GM18520 (cell line): ENCODE measurements around the gene KCNB1.

Source experiments
- ATAC-seq: cut with Tn5 transposase; IDR thresholded peaks from one replicate; pipeline ENCODE4 v1.9.1; 2021; ENCODE audit not compliant: unreplicated experiment

The KCNB1 gene

DNA sequence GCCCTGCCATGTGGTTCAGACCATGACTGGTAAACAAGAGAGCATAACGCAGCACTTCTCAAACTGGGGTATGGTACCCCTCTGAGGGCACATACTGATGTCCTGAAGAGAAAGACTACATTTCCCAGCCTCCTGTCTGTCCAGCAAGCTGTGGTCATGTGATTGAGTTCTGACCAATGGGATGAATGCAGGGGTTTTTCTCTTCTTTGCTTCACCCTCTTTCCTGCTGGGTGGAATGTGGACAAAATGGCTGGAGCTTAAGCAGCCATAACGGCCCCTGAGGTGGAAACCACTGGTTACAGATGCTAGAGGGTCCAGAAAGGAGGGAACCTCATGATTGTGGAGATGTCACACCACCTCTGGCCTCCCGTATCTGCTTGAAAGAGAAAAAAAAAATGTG is 19.4 kb upstream of the KCNB1 start:
- no peak for ATAC-seq

DNA sequence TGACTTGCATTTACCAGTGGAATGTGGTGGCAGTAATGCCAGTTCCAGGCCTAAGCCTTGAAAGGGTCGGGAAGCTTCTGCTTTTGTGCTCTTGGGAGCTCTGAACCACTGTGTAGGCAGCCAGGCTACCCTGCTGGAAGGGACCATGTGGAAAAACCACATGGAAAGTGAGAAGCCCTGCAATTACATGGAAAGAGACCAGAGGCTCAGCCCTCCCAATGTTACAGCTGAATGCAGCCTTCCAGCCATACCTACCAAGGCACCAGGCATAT is 14.9 kb upstream of the KCNB1 start:
- no peak for ATAC-seq

DNA sequence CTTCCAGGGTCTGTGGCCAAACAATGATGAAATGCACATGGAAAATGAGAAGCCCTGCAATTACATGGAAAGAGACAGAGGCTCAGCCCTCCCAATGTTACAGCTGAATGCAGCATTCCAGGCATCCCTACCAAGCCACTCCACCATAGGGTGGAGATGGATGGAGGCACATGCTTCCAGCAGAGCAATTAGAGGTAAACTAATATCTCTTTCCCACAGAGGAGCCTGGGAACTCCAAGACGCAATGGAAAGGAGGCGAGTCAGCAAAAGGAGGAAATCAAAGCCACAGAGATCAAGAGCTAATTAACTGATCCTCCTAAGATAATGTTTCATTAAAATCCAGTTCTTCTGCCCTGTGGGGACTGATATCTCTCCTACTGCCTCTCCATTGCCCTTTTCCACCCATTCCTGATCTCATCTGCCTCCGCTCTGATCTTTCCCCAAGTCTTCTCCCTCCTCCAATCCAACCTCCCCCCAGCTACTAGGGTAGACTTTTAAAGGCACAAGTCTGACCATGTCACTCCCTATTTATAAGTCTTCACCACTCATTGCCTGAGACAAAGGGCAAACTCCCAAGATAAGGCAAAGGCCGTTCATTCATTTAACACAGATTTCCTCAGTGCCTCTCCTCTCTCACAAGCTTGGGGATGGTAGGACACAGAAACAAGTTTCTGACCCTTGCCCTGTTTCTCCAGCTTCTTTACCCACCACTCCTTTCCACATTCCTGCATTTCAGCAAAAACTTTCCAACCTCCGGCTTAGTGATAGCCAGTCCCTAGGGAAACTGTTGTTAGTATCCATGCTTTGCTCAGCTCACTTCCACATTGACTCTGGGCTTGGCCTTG is 14.3 kb upstream of the KCNB1 start:
- no peak for ATAC-seq

GRCh38 chr20:49496043-49496442 is 13.6 kb upstream of the KCNB1 start:
- ATAC-seq: no peak

DNA sequence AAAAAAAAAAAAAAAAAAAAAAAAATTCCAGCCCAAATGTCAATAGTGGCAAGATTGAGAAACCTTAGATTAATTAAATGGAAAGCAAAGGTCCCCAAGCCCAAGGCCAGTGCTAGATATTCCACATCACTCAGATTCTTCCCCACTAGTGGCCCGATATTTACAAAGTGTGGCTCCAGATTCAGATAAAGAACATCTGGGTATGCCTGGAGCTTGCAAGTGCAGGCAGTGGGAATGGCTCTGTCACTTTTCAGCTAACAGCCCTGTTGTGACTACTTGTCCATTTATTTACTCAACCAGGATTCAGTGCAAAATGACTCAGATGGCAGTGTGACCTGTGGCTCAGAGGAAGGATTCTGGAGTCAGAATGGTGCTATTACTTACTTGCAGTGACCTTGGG is 8.2 kb upstream of the KCNB1 start:
- no peak for ATAC-seq

GRCh38 chr20:49489688-49490087 is 7.2 kb upstream of the KCNB1 start:
- ATAC-seq: no peak

DNA sequence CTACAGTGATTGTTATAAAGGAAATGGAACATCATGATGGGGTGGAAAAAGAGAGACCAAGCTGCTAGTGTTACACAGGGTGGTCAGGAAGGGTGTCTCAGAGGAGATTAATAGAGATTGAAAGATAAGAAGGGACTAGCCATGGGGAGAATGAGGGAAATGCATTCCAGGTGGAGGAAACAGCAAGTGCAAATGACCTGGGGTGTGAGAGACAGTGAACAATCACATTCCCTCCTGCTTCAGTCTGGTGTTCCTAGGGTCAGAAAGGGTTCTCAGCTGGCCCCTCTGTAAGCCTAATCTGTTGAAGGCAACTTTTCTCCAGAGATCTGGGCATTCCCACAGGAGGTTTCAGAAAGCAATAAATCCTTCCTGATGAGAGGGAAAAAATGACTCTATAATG is 3.6 kb upstream of the KCNB1 start:
- ATAC-seq: no peak

DNA sequence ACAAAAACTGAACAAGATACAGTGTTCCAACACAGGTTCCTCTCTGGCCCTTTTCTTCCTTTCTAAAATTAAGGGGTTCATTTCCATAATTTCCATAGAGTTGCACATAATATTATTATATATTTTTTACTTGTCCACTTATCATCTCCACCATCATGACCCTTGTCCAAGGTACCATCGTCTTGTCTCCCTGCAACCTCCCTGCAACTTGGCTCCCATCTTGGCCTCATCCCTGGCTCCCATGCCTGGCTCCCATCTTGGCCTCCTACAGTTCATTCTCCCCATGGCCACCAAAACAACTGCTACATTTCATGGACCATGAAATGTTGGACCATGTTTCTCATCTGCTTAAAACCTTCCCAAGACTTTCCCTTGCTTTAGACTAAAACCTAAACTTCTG is 3.1 kb upstream of the KCNB1 start:
- no peak for ATAC-seq

- no peak for ATAC-seq
These were observed 2.0 kb upstream of the KCNB1 start for GRCh38 chr20:49484180-49485140.

DNA sequence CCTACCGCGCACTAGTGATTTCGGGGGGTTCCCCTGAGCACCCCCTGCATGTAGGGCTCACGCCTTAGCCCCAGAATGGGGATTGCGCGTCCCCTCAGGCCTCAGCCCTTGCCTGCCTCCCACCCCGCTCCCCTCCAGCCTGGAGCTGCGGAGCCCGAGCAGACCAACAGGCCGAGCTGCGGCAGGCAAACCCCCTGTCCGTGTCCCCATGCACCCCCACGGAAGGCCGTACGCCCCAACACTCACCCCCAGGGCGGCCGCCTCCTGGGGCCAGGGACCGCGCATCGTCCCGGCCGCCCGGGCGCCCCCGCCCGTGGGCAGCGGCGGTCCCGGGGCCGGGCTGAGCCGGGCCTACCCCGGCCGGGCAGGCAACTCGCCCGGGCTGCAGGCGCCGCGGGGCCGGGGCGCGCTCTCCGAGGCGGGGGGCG is 1.2 kb upstream of the KCNB1 start:
- ATAC-seq: no peak

DNA sequence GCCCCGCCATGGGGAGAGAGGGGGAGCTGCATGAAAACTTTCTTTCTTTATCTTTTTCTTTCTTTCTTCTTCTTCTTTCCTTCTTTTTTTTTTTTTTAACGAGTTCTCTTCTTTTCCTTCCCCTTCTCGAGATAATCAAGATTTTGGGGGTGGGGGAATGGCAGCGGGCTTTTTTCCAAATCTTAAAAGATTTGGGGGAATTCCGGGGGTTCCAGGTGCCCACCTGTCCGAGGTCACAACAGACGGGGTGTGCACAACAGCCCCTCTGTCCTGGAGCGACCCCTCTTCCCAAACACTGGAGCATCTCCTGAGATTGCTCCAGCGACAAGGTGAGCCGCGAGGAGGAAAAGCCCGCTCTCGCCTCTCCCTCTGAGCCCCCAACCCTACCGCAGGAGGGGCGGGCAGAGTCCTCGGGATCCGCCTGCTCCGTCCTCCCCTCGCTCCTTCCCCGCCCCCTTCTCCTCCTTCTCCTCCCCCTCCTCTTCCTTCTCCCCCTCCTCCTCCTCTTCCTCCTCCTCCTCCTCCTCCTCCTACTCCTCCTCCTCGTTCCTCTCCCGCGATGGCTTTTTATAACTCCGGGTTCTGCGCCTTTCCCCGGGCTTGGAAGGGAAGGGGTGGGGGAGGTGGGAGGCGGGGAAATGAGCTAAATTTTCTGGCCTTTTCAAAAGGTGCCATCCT is 689 bp upstream of the KCNB1 start:
- no peak for ATAC-seq

- no peak for ATAC-seq
These were observed 295 bp downstream of the KCNB1 start for GRCh38 chr20:49482173-49482572.

DNA sequence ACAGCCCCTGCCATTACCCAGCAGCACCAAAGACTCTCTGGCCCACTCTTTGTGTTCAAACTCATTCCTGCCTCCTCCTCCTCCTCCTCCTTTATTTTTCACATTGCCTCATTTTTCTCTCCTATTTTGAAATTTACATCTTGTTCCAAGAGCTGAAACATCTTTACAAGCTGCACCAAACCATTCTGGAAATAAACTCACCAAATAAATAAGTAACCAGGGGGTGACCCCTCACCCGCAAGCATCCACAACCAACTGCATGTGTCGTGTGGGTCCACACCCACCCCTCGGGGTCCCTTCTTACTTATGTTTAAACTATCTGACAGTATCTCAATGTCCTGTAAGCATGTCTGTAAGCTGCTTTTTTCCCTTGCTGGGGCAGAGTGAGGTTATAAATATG is 1.4 kb downstream of the KCNB1 start:
- no peak for ATAC-seq

- ATAC-seq: no peak
These were observed 2.2 kb downstream of the KCNB1 start for GRCh38 chr20:49480236-49480635.

DNA sequence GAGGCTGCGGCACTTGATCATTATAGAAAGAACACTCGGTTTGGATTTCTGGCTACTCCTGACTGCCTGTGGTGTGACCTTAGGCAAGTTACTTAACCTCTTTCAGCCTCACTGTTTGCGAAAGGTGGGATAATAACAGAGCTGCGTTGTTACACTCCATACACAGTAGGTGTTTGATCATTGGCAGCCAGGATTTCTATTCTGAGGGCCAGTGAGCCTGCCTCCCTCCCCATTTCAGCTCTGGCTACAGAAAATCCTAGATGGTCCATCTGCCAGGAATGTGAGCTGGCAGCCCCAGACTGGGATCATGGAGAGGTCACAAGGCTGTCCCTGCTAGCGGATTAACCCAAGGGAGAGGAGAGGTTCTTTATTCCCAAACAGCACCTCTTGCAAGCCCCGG is 2.7 kb downstream of the KCNB1 start:
- no peak for ATAC-seq

DNA sequence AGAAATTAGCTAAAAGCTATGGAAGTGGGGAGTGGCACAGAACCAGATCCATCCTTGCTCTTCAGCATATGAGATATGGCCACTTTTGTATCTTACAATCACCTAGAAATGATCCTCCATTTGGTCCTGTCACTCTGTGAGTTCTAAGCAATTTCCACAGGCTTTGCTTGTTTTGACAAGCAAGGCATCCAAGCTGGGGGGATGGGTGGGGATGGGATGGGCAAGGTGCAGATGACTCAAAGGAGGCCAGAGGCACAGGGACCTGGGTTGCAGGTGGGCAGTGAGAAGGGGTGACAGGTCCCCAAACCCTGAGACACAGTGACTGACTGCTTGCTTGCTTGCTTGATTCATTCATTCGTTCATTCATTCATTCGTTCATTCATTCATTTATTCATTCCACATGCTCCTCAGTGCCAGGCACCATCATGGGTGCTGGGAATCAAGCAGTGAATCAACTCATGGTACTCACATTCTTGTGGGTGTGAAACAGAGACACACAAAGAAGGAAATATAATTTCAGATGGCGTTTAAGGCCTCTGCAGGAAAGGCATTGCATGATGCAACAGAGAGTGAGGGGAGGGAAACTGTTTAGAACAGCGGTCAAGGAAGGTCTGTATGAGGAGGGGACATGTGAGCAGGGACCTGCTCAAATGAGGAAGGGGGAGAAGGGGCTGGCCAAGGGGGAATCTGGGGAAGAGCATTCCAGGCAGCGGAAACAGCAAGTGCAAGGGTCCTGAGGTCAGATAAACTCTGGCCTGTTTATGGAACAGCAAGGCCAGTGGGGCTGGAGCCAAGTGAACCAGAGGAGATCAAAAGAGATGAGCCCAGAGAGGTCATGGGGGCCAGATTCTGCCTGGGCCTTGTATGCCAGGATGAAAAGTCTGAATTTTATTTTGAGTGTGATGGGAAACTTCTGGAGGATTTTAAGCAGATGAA is 3.4 kb downstream of the KCNB1 start:
- ATAC-seq: no peak

- no peak for ATAC-seq
These were observed 4.2 kb downstream of the KCNB1 start for GRCh38 chr20:49478266-49478665.

GRCh38 chr20:49477200-49477599 is 5.3 kb downstream of the KCNB1 start:
- ATAC-seq: no peak

- no peak for ATAC-seq
These were observed 6.5 kb downstream of the KCNB1 start for GRCh38 chr20:49476016-49476355.

DNA sequence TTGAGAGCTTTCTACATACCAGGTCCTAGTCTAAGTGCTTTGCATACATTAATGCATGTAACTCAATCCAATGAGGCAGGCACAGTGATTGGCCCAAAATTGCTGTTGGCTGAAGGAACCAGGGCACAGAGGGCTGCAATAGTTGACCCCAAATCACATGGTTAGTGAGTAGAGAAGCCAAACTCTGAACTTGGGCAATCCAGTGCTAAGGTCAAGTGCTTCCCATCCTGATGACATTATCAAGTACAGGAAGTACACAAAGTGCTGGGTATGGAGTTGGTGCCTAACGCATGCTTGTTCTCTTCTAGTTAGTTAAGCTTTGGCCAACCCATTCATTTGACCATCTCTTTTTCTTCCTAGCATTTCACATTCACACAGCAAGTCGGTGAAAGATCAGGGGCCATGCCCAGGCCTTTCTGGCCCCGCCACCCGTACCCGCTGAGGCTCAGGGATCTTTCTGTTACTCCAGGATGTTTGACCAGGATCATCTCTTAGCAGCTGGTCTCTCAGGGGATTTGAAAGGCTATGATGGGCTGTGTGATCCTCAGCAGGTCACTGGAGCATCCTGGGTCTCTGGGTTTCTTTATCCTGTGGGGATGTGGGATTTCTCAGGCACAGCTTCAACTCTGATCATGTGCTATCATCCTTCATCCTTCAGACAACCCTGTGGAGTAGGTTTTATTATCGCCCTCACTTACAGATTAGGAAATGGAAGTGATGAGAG is 7.0 kb downstream of the KCNB1 start:
- ATAC-seq: no peak
